OCI-LY7 (cell line): ENCODE results near the gene GALNT2. TPM values are rescaled to one million over a fixed set of nuclear protein-coding genes. Genes with fewer than 3 reads are reported as not detected.

Experiments used
- BruUV-seq: library from RNA; stranded (reverse); fragments of 400-500 nt; replicated peaks from 2 replicates; lab custom pipeline; 2021; lab: Mats Ljungman, UMichigan
- CTCF ChIA-PET: fragments of 300-600 bp; sonication (Branson Sonifier 250); formaldehyde crosslinking; loops from one replicate; lab custom pipeline; 2022; ENCODE audit warnings: antibody characterized with exemption; ENCODE audit not compliant: unreplicated experiment; lab: Charles Lee
- POLR2A ChIA-PET: fragments of 300-600 bp; sonication (Branson Sonifier 250); formaldehyde crosslinking; loops from one replicate; lab custom pipeline; 2022; ENCODE audit warnings: antibody characterized with exemption; lab: Charles Lee
- DNase-seq: peaks from one replicate; pipeline ENCODE4 v3.0.0-alpha.2; 2015; ENCODE audit warnings: low spot score
- H2AFZ ChIP-seq: fragments of 200-600 bp; sonication (generic), shearing (Covaris generic); 2 replicates; pipeline ENCODE4 v1.6.1; 2014; ENCODE audit warnings: mild to moderate bottlenecking, antibody characterized with exemption, low read length, moderate library complexity
- H3K27ac ChIP-seq: fragments of 200-600 bp; sonication (generic); 2 replicates; pipeline ENCODE4 v1.5.1; 2014; ENCODE audit warnings: mixed run types, low read depth, mild to moderate bottlenecking, moderate library complexity, low read length, inconsistent platforms; ENCODE audit not compliant: poor library complexity, severe bottlenecking
- H3K36me3 ChIP-seq: fragments of 200-600 bp; sonication (generic); 2 replicates; pipeline ENCODE4 v1.6.1; 2014; ENCODE audit warnings: mild to moderate bottlenecking, antibody characterized with exemption, low read length, moderate library complexity, mixed read lengths; ENCODE audit not compliant: insufficient read depth
- H3K4me1 ChIP-seq: fragments of 200-600 bp; sonication (generic); 2 replicates; pipeline ENCODE4 v1.5.1; 2014; ENCODE audit warnings: mild to moderate bottlenecking, low read length; ENCODE audit not compliant: insufficient read depth, poor library complexity, severe bottlenecking
- H3K4me2 ChIP-seq: fragments of 200-600 bp; sonication (generic); 2 replicates; pipeline ENCODE4 v1.6.1; 2014; ENCODE audit warnings: mild to moderate bottlenecking, low read length
- H3K4me3 ChIP-seq: fragments of 200-600 bp; sonication (generic); 2 replicates; pipeline ENCODE4 v1.5.1; 2014; ENCODE audit warnings: mild to moderate bottlenecking, low read depth, low read length; ENCODE audit not compliant: poor library complexity, severe bottlenecking
- H3K79me2 ChIP-seq: fragments of 200-600 bp; sonication (generic); 2 replicates; pipeline ENCODE4 v1.6.1; 2016; ENCODE audit warnings: low read depth, mild to moderate bottlenecking, low read length, moderate library complexity, mixed read lengths; ENCODE audit not compliant: insufficient read depth
- H3K9me2 ChIP-seq: fragments of 200-600 bp; sonication (generic); 2 replicates; pipeline ENCODE4 v1.6.1; 2016; ENCODE audit warnings: mild to moderate bottlenecking, low read length, mixed read lengths; ENCODE audit not compliant: insufficient read depth
- H3K9me3 ChIP-seq: fragments of 200-600 bp; sonication (generic); 2 replicates; pipeline ENCODE4 v1.6.1; 2014; ENCODE audit warnings: mild to moderate bottlenecking, mixed run types, low read length, mixed read lengths
- H4K20me1 ChIP-seq: fragments of 200-600 bp; sonication (generic); 2 replicates; pipeline ENCODE4 v1.6.1; 2014; ENCODE audit warnings: mild to moderate bottlenecking, antibody characterized with exemption, low read length, moderate library complexity, mixed read lengths; ENCODE audit not compliant: insufficient read depth
- CTCF ChIP-seq: fragments of 200-600 bp; sonication (generic); conservative IDR thresholded peaks from 2 replicates; pipeline ENCODE4 v1.5.1; 2014; ENCODE audit warnings: mild to moderate bottlenecking, antibody characterized with exemption, low read length, moderate library complexity, mixed read lengths
- EZH2phosphoT487 ChIP-seq: fragments of 200-600 bp; sonication (generic); IDR thresholded peaks from 2 replicates; pipeline ENCODE4 v1.6.1; 2018; ENCODE audit warnings: low read depth, borderline replicate concordance, mild to moderate bottlenecking, mixed run types, antibody characterized with exemption, low read length, moderate library complexity, mixed read lengths
- intact Hi-C: fragments of 100-400 bp; cut with micrococcal nuclease; formaldehyde crosslinking; loops from one replicate; pipeline ENCODE4 v1.10.0; 2022; ENCODE audit not compliant: unreplicated experiment
- total RNA-seq, 2 experiments: library from RNA; depleted of rRNA in 1 of 2; stranded (reverse); fragments of >200 nt in 1 of 2; shearing (Covaris generic) in 1 of 2; gene quantifications; 2 replicates each; pipeline ENCODE4 v1.2.3, GENCODE V29; 2014 to 2022

GALNT2 gene
- total RNA-seq, 2 experiments from 2014 or later = 29.9 to 67.3 TPM

GRCh38 chr1:230087717-230088105 lies 20.7 kb downstream of the GALNT2 start:
- peaks cover 23% of the 10 kb centered on the region; the same call in 1 of the 2 replicates for H3K79me2 ChIP-seq
- intact Hi-C loops = no loop called here
- H3K4me1 ChIP-seq = peaks cover 13% of the 10 kb centered on the region
- peaks cover 15% of the 10 kb centered on the region for H3K36me3 ChIP-seq
- no peak overlapping the region for H3K27ac ChIP-seq
- POLR2A ChIA-PET = interaction anchor here (0.6 to 1.5 kb wide), 7 partner anchors 9 to 557 kb away, joined by 3 to 6 read pairs (median 4); no protein-coding TSS in a partner anchor
- CTCF ChIA-PET = interaction anchor here (1.0 kb wide), 1 partner anchor 9 kb away, joined by 3 read pairs; no protein-coding TSS in a partner anchor
- no peaks in the 10 kb centered on the region for H3K9me3 ChIP-seq
- no peak for DNase-seq
- no peak overlapping the region for H3K4me2 ChIP-seq
- TF ChIP-seq EZH2phosphoT487 (no peak), CTCF (no peak)
- H3K4me3 ChIP-seq = no peak overlapping the region
- H4K20me1 ChIP-seq = peaks cover 3% of the 10 kb centered on the region; the same call in 1 of the 2 replicates
- BruUV-seq = no TSS peak
- no peaks in the 10 kb centered on the region for H3K9me2 ChIP-seq
- H2AFZ ChIP-seq = no peak overlapping the region

- POLR2A ChIA-PET = interaction anchor here (0.5 to 1.4 kb wide), 2 partner anchors 12 to 31 kb away, joined by 4 to 5 read pairs; no protein-coding TSS in a partner anchor
- Histone ChIP-seq H3K4me1 (no peaks in the 10 kb centered on the region), H3K4me3 (no peak overlapping the region), H3K36me3 (peaks cover 15% of the 10 kb centered on the region), H3K9me3 (no peaks in the 10 kb centered on the region), H2AFZ (no peak overlapping the region), H3K4me2 (no peak overlapping the region), H3K79me2 (peaks cover 21% of the 10 kb centered on the region; the same call in 1 of the 2 replicates), H3K9me2 (no peaks in the 10 kb centered on the region), H4K20me1 (peaks cover 3% of the 10 kb centered on the region; the same call in 1 of the 2 replicates), H3K27ac (no peak overlapping the region)
- CTCF ChIA-PET = no interaction called here
- DNase-seq = no peak
- intact Hi-C loops = no loop called here
- TF ChIP-seq EZH2phosphoT487 (no peak), CTCF (no peak)
- BruUV-seq = no TSS peak
These were observed 23.2 kb downstream of the GALNT2 start for GRCh38 chr1:230090194-230090711.
